ENCODE data around the gene LIMS2. TPM values are rescaled to one million over a fixed set of nuclear protein-coding genes. Genes with fewer than 3 reads are reported as not detected.

Gene LIMS2
- total RNA-seq, 6 experiments from 2014 or later, result 47.8 to 65.0 (median 59.1) TPM

- no peak for DNase-seq
- Mint-ChIP-seq H3K27ac (no peak overlapping the region), H3K9me3 (no peaks in the 10 kb centered on the region), H3K4me3 (no peak overlapping the region), H3K27me3 (ENCODE audit: insufficient read depth) (peaks cover 3% of the 10 kb centered on the region), H3K36me3 (ENCODE audit: low read depth) (peaks cover 9% of the 10 kb centered on the region; the same call in 1 of the 2 replicates), H3K4me1 (ENCODE audit: low read depth) (peaks cover 79% of the 10 kb centered on the region)
- TF ChIP-seq CTCF (IDR thresholded peaks at IDR 0.05), result no peak
Measured at GRCh38 chr2:127619203-127619590, 56.1 kb downstream of the LIMS2 start.

- Mint-ChIP-seq H3K9me3 (peaks cover 5% of the 10 kb centered on the region), H3K4me1 (ENCODE audit: low read depth) (peaks cover 77% of the 10 kb centered on the region), H3K4me3 (peak overlapping the region; percentile 41; the same call in 1 of the 2 replicates), H3K27ac (peak overlapping the region; percentile 50), H3K27me3 (ENCODE audit: insufficient read depth) (peaks cover 3% of the 10 kb centered on the region), H3K36me3 (ENCODE audit: low read depth) (peaks cover 13% of the 10 kb centered on the region; the same call in 1 of the 2 replicates)
- DNase-seq, result peak; percentile 33
- TF ChIP-seq CTCF (IDR thresholded peaks at IDR 0.05), result no peak
Measured at GRCh38 chr2:127618551-127619202, 56.7 kb downstream of the LIMS2 start.

- Mint-ChIP-seq H3K4me3 (peak overlapping the region; percentile 82), H3K27me3 (ENCODE audit: insufficient read depth) (peaks cover 3% of the 10 kb centered on the region), H3K9me3 (peaks cover 17% of the 10 kb centered on the region), H3K4me1 (ENCODE audit: low read depth) (peaks cover 60% of the 10 kb centered on the region), H3K27ac (peak overlapping the region; percentile 87), H3K36me3 (ENCODE audit: low read depth) (peaks cover 27% of the 10 kb centered on the region)
- DNase-seq, result peak; percentile 90
- TF ChIP-seq CTCF (IDR thresholded peaks at IDR 0.05), result 0 out of 2 replicates have a peak, but pooled peaks have one; percentile 14
Measured at GRCh38 chr2:127615511-127616166, 59.7 kb downstream of the LIMS2 start.

- Mint-ChIP-seq H3K36me3 (ENCODE audit: low read depth) (peaks cover 32% of the 10 kb centered on the region), H3K27me3 (ENCODE audit: insufficient read depth) (peaks cover 3% of the 10 kb centered on the region), H3K4me1 (ENCODE audit: low read depth) (peaks cover 56% of the 10 kb centered on the region), H3K4me3 (peak overlapping the region; percentile 82), H3K27ac (peak overlapping the region; percentile 87), H3K9me3 (peaks cover 17% of the 10 kb centered on the region)
- peak; percentile 84 for DNase-seq
- no peak for TF ChIP-seq CTCF (IDR thresholded peaks at IDR 0.05)
Measured at GRCh38 chr2:127614731-127615130, 60.6 kb downstream of the LIMS2 start.

- Mint-ChIP-seq H3K36me3 (ENCODE audit: low read depth) (peaks cover 32% of the 10 kb centered on the region), H3K27ac (peak overlapping the region; percentile 87; the same call in 1 of the 2 replicates), H3K4me3 (no peak overlapping the region), H3K4me1 (ENCODE audit: low read depth) (peaks cover 51% of the 10 kb centered on the region), H3K9me3 (peaks cover 17% of the 10 kb centered on the region), H3K27me3 (ENCODE audit: insufficient read depth) (peaks cover 3% of the 10 kb centered on the region)
- no peak for DNase-seq
- TF ChIP-seq CTCF (IDR thresholded peaks at IDR 0.05), result no peak
Measured at GRCh38 chr2:127614246-127614645, 61.1 kb downstream of the LIMS2 start.
